Endothelial cell (in vitro differentiated cells): ENCODE results near the gene SLC35B3. TPM values are rescaled to one million over a fixed set of nuclear protein-coding genes. Genes with fewer than 3 reads are reported as not detected.
"Not testable (repeated sequence)": the region's sequence is repeated elsewhere in the genome, so short reads cannot be mapped to it uniquely, and the experiment has no call there.

ENCODE experiments used
- DNase-seq: peaks from one replicate; pipeline ENCODE4 v3.0.0; 2021; ENCODE audit warnings: low spot score
- H3K27ac Mint-ChIP-seq: one replicate; pipeline ENCODE4 v1.8.0; 2021; ENCODE audit warnings: mixed read lengths, inconsistent platforms; ENCODE audit not compliant: unreplicated experiment
- H3K27me3 Mint-ChIP-seq: one replicate; pipeline ENCODE4 v1.8.0; 2021; ENCODE audit warnings: mild to moderate bottlenecking, moderate library complexity, mixed read lengths, inconsistent platforms; ENCODE audit not compliant: unreplicated experiment
- H3K36me3 Mint-ChIP-seq: one replicate; pipeline ENCODE4 v1.8.0; 2021; ENCODE audit warnings: mild to moderate bottlenecking, low read depth, mixed read lengths, inconsistent platforms; ENCODE audit not compliant: unreplicated experiment
- H3K4me1 Mint-ChIP-seq: one replicate; pipeline ENCODE4 v1.8.0; 2021; ENCODE audit warnings: mild to moderate bottlenecking, mixed read lengths, inconsistent platforms; ENCODE audit not compliant: unreplicated experiment
- H3K4me3 Mint-ChIP-seq: one replicate; pipeline ENCODE4 v1.8.0; 2021; ENCODE audit warnings: mild to moderate bottlenecking, mixed read lengths, inconsistent platforms; ENCODE audit not compliant: unreplicated experiment
- H3K9me3 Mint-ChIP-seq: one replicate; pipeline ENCODE4 v1.8.0; 2021; ENCODE audit warnings: mixed read lengths, inconsistent platforms; ENCODE audit not compliant: unreplicated experiment
- total RNA-seq: library from RNA; stranded (reverse); fragmentation: NEBNext Ultra II Directional; extraction: Animal tissue kit (Norgen Biotek cat#: 25700); gene quantifications from one replicate; pipeline ENCODE4 v1.2.1, GENCODE V29; 2021; ENCODE audit not compliant: unreplicated experiment
- TF ChIP-seq, protein P1 (sequence below): fragments of 200-600 bp; sonication (generic); IDR thresholded peaks from one replicate; pipeline ENCODE4 v1.5.0; 2021; ENCODE audit warnings: antibody characterized with exemption; ENCODE audit not compliant: unreplicated experiment

Gene SLC35B3
- total RNA-seq, 1 donor from 2014 or later = 17.3 TPM

DNA sequence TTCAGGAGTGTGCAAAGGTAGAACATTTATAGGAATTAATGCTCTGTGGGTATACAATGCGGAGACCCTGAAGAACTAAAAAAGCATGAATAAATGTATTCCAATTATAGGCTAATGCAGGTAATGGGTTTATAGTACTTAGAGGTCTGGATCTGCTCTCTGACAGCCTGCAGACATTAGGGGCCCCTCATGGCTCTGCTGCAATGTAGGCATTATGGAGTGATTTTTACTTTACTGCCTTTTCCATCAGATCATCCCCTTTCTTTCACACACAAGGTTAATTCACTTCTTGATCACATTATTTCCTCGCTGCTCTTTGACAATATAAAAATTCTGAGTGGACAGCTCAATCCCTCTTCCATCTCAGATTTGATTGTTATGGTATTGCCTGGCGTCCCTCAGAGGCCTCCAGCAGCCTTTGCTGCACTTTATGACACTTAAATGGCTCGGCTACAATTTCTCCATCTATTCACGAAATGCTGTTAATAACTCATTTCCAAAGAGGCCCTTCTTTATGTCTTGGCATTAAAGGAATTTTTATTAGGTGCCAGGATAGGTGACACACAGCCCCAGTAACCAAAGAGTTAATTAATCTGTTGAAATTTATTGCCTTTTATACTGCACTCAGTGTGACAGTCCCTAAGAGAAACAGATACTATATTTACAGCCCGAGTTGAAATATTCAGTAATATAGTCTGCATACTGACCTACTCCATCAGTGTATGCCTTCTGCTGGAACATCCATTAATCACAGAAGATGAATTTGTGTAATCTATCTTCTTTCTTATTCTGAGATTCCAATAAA is 33.4 kb upstream of the SLC35B3 start:
- DNase-seq = no peak
- no peaks in the 10 kb centered on the region for H3K36me3 Mint-ChIP-seq
- H3K27me3 Mint-ChIP-seq = no peaks in the 10 kb centered on the region
- no peak overlapping the region for H3K27ac Mint-ChIP-seq
- H3K4me1 Mint-ChIP-seq = no peaks in the 10 kb centered on the region
- H3K4me3 Mint-ChIP-seq = no peak overlapping the region
- no peaks in the 10 kb centered on the region for H3K9me3 Mint-ChIP-seq
- TF ChIP-seq, protein P1, sequence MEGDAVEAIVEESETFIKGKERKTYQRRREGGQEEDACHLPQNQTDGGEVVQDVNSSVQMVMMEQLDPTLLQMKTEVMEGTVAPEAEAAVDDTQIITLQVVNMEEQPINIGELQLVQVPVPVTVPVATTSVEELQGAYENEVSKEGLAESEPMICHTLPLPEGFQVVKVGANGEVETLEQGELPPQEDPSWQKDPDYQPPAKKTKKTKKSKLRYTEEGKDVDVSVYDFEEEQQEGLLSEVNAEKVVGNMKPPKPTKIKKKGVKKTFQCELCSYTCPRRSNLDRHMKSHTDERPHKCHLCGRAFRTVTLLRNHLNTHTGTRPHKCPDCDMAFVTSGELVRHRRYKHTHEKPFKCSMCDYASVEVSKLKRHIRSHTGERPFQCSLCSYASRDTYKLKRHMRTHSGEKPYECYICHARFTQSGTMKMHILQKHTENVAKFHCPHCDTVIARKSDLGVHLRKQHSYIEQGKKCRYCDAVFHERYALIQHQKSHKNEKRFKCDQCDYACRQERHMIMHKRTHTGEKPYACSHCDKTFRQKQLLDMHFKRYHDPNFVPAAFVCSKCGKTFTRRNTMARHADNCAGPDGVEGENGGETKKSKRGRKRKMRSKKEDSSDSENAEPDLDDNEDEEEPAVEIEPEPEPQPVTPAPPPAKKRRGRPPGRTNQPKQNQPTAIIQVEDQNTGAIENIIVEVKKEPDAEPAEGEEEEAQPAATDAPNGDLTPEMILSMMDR = no peak

DNA sequence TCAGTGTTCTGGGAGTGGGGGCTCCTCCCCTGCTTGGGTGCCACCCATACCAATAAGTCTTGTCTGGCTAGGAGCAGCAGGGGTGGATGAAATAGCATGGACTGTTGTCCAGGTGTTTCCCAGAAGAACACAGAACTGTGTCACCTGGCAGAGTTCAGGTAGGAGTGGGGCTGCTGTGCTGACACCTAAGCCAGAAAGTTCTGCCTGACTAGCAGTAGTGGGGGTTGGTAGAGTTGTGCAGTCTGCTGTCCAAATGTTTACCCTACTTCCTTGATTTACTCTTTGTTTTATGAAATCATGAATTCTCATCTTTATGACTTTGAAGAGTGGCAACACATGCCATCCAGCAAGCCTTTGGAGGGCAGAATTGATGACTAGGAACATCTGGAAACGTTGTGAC is 27.3 kb upstream of the SLC35B3 start:
- Mint-ChIP-seq H3K9me3 (no peaks in the 10 kb centered on the region), H3K4me3 (no peak overlapping the region), H3K4me1 (peaks cover 3% of the 10 kb centered on the region), H3K36me3 (no peaks in the 10 kb centered on the region), H3K27ac (no peak overlapping the region), H3K27me3 (no peaks in the 10 kb centered on the region)
- DNase-seq = no peak
- TF ChIP-seq, protein P1 = no peak

DNA sequence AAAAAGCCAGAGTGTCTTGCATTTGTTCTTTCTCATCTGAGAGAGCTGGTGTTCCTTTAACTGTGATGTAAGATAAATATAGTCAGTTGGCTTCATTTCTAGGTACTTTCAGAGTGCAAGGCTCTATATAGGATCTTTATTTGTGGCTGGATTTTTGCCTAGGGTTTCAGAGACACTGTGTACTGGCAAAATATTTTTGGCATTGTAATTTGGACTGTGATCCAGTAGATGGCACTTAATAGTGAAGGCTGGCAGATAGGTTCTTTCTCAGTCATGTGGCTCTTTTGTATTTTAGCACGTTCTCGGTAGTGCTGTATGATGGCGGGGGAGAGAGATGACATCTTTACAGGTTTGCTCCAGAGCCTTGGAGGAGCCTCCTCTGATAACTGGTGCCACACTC is 26.8 kb upstream of the SLC35B3 start:
- H3K4me3 Mint-ChIP-seq = no peak overlapping the region

DNA sequence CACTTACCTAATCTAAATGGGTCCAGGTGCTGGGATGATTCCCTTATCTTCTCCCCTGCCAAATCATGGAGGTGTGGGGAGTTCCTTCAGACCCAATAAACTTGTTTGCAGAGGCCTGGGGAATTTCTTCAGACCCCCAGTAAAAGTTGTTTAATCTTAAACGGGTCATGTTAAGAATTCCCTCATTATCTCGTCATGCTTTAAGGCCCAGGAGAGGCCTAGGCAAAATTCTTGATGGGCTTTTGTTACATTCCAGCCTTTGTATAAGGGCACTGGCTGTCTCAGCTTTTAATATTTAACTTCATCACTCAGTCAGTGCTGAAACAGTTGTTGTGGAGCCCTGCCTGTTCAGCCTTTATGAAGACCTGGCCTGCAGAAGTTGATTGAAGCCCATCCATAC is 11.0 kb upstream of the SLC35B3 start:
- Mint-ChIP-seq H3K27me3 (peaks cover 3% of the 10 kb centered on the region), H3K4me3 (no peak overlapping the region), H3K4me1 (no peaks in the 10 kb centered on the region), H3K9me3 (no peaks in the 10 kb centered on the region), H3K27ac (no peak overlapping the region), H3K36me3 (no peaks in the 10 kb centered on the region)
- TF ChIP-seq, protein P1 = no peak
- no peak for DNase-seq

More for the DNA sequence above, 26.8 kb upstream of the SLC35B3 start:
- no peak overlapping the region for H3K27ac Mint-ChIP-seq
- H3K27me3 Mint-ChIP-seq = no peaks in the 10 kb centered on the region
- no peak for DNase-seq
- H3K36me3 Mint-ChIP-seq = no peaks in the 10 kb centered on the region
- H3K9me3 Mint-ChIP-seq = no peaks in the 10 kb centered on the region
- peaks cover 3% of the 10 kb centered on the region for H3K4me1 Mint-ChIP-seq
- TF ChIP-seq, protein P1 = no peak

DNA sequence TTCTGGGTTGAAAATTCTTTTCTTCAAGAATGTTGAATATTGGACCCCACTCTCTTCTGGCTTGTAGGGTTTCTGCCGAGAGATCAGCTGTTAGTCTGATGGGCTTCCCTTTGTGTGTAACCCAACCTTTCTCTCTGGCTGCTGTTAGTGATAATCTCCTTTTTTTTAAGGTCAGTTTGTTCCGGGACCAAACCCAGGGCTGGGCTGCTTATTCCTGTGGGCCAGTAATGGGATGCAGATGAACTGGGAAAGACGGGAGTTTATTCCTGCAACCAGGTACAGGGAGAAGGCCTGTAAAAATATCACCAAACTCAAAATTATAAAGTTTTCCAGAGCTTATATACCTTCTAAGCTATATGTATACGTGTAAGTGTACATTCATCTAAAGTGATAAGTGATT is 10.6 kb upstream of the SLC35B3 start:
- H3K4me1 Mint-ChIP-seq, H3K9me3 Mint-ChIP-seq, H3K27ac Mint-ChIP-seq, H3K36me3 Mint-ChIP-seq, H3K4me3 Mint-ChIP-seq, DNase-seq, H3K27me3 Mint-ChIP-seq: not testable (repeated sequence)
